HG03196 (cell line): ENCODE data around the gene AFG3L2.
"Not testable (repeated sequence)": the region's sequence is repeated elsewhere in the genome, so short reads cannot be mapped to it uniquely, and the experiment has no call there.

Experiments used
- ATAC-seq: cut with Tn5 transposase; IDR thresholded peaks from one replicate; pipeline ENCODE4 v1.9.1; 2021; ENCODE audit not compliant: unreplicated experiment

Gene AFG3L2

DNA sequence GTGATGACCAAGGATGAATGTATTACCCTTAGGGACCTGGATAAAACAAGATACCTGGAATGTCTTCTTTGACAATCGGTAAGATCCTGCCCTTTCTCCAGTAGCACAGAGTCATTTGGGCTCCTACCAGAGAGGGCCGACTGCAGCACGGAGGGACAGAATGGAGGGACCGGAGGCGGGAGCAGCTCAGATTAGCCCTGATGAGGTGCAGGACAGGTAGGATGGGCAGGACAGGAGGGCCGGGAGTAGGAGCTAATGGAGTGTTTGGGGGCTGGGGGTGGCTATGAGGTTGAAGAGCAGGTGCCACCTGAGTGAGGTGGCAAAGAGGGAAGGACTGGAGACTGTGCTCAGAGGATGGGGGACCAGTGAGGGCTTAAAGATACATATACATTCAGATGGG, 20.8 kb upstream of the AFG3L2 start:
- no peak for ATAC-seq

DNA sequence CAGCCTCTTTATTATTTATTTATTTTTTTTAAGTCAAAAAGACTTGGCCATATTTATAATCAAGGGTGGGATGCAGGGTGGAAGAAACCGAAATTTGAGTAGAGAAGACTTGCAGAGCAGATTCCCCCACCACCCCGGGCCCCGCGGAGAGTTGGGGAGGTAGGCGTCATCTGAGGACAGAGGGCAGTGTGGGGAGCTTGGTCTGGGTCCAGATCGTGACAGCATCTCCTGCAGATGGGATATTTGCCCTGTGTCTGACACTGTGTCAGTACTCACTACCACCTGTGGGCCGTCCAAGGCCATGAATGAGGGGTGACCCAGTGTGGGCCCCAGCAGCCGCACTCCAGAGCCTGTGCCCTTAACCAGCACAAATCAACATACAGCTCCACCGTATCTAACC, 20.2 kb upstream of the AFG3L2 start:
- ATAC-seq: no peak

GRCh38 chr18:12394428-12394827, 17.4 kb upstream of the AFG3L2 start:
- no peak for ATAC-seq

- ATAC-seq: no peak
Observed at GRCh38 chr18:12393998-12394397, 17.0 kb upstream of the AFG3L2 start.

DNA sequence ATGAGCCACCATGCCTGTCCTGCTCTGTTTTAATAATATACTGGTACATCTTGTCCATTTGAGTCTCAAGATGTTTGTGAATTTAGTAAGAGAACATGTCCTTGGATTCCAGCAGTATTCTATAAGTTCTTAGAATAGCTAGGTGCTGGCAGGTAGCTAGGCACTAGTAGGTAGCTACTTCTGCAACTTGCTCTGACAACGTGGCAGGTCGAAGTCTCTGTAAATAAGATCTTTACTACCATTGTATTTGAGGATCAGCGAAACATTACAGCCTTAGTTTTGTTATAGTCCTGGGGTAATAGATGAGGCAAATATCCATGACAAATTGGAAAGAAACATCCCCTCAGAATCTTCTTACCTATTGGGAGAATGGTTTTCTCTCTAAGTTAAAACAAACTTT, 16.5 kb upstream of the AFG3L2 start:
- no peak for ATAC-seq

- ATAC-seq: peak; percentile 77
Observed at GRCh38 chr18:12391487-12392165, 14.6 kb upstream of the AFG3L2 start.

GRCh38 chr18:12388442-12388841, 11.4 kb upstream of the AFG3L2 start:
- no peak for ATAC-seq

DNA sequence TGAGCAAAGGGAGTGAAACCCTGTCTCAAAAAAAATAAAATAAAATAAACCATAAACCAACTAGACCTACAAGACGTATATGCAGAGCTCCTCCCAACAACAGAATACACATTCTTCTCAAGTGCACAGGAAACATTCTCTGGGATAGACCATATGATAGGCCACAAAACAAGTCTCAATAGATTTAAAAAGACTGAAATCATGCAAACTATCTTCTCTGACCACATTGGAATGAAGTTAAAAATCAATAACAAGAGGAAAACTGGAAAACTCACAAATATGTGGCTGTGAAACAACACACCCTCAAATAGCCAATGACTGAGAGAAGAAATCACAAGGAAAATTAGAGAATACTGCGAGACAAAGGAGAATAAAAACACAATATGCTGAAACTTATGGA, 7.2 kb upstream of the AFG3L2 start:
- no peak for ATAC-seq

DNA sequence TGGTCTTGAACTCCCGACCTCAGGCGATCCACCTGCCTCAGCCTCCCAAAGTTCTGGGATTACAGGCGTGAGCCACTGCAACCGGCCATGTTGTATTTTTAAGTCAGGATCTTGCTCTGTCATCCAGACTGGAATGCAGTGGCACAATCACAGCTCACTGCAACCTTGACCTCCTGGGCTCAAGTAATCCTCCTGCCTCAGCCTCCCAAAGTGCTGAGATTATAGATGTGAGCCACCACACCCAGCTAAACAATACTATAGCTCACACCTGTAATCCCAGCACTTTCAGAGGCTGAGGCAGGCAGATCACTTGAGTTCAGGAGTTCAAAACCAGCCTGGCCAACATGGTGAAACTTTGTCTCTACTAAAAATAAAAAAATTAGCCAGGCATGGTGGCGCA, 6.7 kb upstream of the AFG3L2 start:
- not testable (repeated sequence) for ATAC-seq

DNA sequence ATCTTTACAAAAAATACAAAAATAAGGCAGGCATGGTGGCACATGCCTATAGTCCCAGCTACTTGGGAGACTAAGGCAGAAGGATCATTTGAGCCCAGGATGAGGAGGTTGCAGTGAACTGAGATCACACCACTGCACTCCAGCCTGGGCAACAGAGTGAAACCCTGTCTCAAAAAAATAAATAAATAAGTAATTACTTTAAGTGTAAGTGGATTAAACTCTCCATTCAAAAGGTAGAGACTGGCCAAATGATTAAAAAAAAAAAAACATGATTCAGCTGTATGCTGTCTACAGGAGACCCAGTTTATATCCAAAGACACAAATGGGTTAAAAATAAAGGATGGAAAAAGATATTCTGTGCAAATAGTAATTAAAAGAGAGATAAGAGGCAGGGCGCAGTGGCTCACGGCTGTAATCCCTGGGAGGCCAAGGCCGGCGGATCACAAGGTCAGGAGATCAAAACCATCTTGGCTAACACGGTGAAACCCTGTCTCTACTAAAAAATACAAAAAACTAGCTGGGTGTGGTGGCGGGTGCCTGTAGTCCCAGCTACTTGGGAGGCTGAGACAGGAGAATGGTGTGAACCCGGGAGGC, 5.3 kb upstream of the AFG3L2 start:
- not testable (repeated sequence) for ATAC-seq

DNA sequence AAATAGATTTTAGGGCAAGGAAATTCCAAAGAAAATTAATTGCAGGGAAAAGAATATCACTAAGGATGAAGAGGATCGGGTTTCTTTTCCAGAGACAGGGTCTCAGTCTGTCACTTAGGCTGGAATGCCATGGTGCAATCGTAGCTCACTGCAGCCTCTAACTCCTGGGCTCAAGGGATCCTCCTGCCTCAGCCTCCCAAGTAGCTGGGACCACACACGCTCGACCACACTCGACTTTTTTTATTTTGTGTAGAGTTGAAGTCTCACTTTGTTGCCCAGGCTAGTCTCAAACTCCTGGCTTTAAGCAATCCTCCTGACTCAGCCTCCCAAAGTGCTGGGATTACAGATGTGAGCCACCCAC, 1.2 kb upstream of the AFG3L2 start:
- ATAC-seq: not testable (repeated sequence)

- peak; percentile 59 for ATAC-seq
Observed at GRCh38 chr18:12377556-12378197, 650 bp upstream of the AFG3L2 start.

- no peak for ATAC-seq
Observed at GRCh38 chr18:12376034-12376753, 833 bp downstream of the AFG3L2 start.

GRCh38 chr18:12374401-12374800, 2.6 kb downstream of the AFG3L2 start:
- ATAC-seq: no peak

GRCh38 chr18:12373771-12374116, 3.3 kb downstream of the AFG3L2 start:
- no peak for ATAC-seq

DNA sequence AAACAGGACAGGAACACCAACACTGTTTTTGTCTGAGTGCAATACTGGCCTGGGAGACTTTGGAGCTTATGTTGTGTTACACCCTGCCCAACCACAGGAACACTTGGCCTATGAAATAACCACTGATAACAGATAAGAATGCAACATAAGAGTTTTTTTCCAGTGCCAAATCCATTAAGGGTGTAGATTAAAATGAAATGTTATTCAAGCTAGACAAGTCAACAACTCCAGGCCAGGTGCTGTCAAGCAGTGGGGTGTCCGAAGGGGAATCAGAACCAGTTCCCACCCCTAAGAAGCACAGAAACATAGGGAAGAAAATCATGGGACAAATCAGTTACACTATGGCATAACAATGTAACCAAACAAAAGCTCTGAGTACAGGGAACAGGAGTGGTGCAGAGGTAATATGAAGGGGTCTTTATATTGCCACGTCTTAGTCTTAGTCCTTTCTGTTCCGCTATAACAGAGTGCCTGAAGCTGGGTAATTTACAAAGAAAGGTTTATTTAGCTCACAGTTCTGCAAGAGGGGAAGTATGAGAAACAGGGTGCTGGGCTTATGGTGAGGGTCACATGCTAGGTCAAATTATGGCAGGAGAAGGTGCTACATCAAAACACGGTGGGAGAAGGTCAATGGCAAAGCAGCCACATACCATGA, 3.8 kb downstream of the AFG3L2 start:
- no peak for ATAC-seq

DNA sequence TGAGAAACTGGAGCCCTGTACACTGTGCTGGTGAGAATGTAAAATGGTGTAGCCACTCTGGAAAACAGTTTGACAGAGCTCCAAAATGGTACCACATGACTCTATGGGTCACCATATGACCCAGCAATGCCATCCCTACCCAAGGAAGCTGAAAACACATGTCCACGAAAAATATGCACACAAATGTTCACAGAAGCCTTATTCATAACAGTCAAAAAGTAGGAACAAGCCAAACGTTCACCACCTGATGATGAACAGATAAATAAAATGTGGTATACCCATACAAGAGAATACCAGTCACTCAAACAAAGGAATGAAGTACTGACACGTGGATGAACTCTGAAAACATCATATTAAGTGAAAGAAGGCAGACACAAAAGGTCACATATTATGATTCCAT, 4.6 kb downstream of the AFG3L2 start:
- ATAC-seq: no peak

DNA sequence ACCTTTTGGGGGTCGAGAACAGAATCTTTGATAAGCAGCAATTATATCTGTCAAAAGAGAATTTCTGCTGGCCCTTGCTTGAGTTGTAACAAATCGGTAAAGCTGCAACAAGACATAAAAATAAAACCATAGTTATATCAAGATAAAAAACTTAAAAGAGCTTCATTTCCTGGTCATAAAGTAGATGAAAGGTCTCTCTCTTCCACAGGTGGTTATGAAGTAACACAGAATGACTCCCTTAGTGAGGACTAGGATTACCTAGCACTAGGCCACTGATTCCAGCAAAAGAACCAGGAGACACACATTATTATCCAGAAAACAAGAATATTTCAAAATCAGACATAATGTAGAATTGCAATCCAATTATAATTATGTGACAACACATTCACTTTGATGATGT, 5.4 kb downstream of the AFG3L2 start:
- no peak for ATAC-seq

GRCh38 chr18:12369211-12369610, 7.8 kb downstream of the AFG3L2 start:
- ATAC-seq: no peak

DNA sequence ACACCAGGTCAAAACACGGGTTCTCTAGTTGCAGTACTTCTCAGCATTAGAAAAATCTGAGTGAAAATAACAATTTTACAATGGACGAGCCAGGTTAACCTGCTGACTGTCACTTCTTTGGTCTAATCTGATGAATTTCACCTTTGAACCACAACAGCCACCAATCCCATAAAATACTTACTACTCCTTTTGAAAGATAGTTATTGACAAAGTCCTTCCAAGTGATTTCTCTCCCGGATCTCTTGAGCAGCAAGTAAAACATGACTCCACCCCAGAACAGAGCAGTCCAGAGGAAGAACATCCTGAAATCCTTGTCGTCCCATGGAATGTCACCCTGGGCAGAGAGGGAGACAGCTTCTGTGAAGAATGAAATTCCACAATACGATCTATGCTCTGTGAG, 10.2 kb downstream of the AFG3L2 start:
- ATAC-seq: no peak

- no peak for ATAC-seq
Observed at GRCh38 chr18:12366379-12366778, 10.6 kb downstream of the AFG3L2 start.
